Immature natural killer cell (primary cell): ENCODE results near the gene GGT7. TPM values are rescaled to one million over a fixed set of nuclear protein-coding genes. Genes with fewer than 3 reads are reported as not detected.
"Not testable (repeated sequence)": the region's sequence is repeated elsewhere in the genome, so short reads cannot be mapped to it uniquely, and the experiment has no call there.

Experiments used
- DNase-seq, 3 donors: peaks; one replicate each; pipeline ENCODE4 v3.0.0; 2022; ENCODE audit warnings: mixed read lengths in 1 of 3
- H3K27ac Mint-ChIP-seq, 6 donors: one replicate each; pipeline ENCODE4 v1.8.0; 2020; ENCODE audit warnings: mixed read lengths in 6 of 6, mild to moderate bottlenecking in 5 of 6, inconsistent platforms in 4 of 6, moderate library complexity in 3 of 6
- H3K27me3 Mint-ChIP-seq, 3 donors: one replicate each; pipeline ENCODE4 v1.8.0; 2020 to 2021; ENCODE audit warnings: low read depth in 3 of 3, mild to moderate bottlenecking in 3 of 3, mixed read lengths in 3 of 3, moderate library complexity in 3 of 3, inconsistent platforms in 1 of 3
- H3K36me3 Mint-ChIP-seq, 3 donors: one replicate each; pipeline ENCODE4 v1.8.0; 2020; ENCODE audit warnings: mixed read lengths in 3 of 3, inconsistent platforms in 2 of 3, mild to moderate bottlenecking in 2 of 3
- H3K4me1 Mint-ChIP-seq, 2 donors: one replicate each; pipeline ENCODE4 v1.8.0; 2020; ENCODE audit warnings: inconsistent platforms in 2 of 2, mild to moderate bottlenecking in 2 of 2, mixed read lengths in 2 of 2, moderate library complexity in 1 of 2
- H3K4me3 Mint-ChIP-seq, 5 donors: one replicate each; pipeline ENCODE4 v1.8.0; 2020; ENCODE audit warnings: mild to moderate bottlenecking in 5 of 5, mixed read lengths in 5 of 5, inconsistent platforms in 3 of 5, moderate library complexity in 3 of 5
- H3K9me3 Mint-ChIP-seq, 6 donors: one replicate each; pipeline ENCODE4 v1.8.0; 2020; ENCODE audit warnings: mild to moderate bottlenecking in 6 of 6, mixed read lengths in 6 of 6, inconsistent platforms in 4 of 6, moderate library complexity in 3 of 6
- polyA plus RNA-seq, 3 donors: library from polyadenylated mRNA; unstranded; fragments of 300-500 nt; fragmentation: Illumina TruSeq; gene quantifications; one replicate each; pipeline ENCODE4 v1.2.3, GENCODE V29; 2021

Gene GGT7
- polyA plus RNA-seq, 3 donors from 2014 or later, result 0.85 to 2.6 (median 0.94) TPM

GRCh38 chr20:34894723-34895122 lies 22.1 kb upstream of the GGT7 start:
- Mint-ChIP-seq H3K4me1 (no peaks in the 10 kb centered on the region), H3K4me3 (no peak overlapping the region), H3K9me3 (no peaks in the 10 kb centered on the region)

GRCh38 chr20:34892671-34893070 lies 20.0 kb upstream of the GGT7 start:
- Mint-ChIP-seq H3K4me3 (no peak overlapping the region), H3K27me3 (peaks cover 0 to 11% (median 0%) of the 10 kb centered on the region in 3 donors), H3K4me1 (no peaks in the 10 kb centered on the region), H3K27ac (no peak overlapping the region), H3K36me3 (peaks cover 0 to 3% (median 0%) of the 10 kb centered on the region in 3 donors), H3K9me3 (no peaks in the 10 kb centered on the region)
- no peak for DNase-seq

More at GRCh38 chr20:34894723-34895122, 22.1 kb upstream of the GGT7 start:
- Mint-ChIP-seq H3K27me3 (peaks cover 0 to 8% (median 0%) of the 10 kb centered on the region in 3 donors), H3K27ac (no peak overlapping the region), H3K36me3 (peaks cover 0 to 1% (median 0%) of the 10 kb centered on the region in 3 donors)
- DNase-seq, result no peak

- no peak for DNase-seq
- H3K9me3 Mint-ChIP-seq, result no peaks in the 10 kb centered on the region
- H3K4me3 Mint-ChIP-seq, result no peak overlapping the region
- peaks cover 0 to 3% (median 0%) of the 10 kb centered on the region in 3 donors for H3K36me3 Mint-ChIP-seq
- peaks cover 0 to 11% (median 0%) of the 10 kb centered on the region in 3 donors for H3K27me3 Mint-ChIP-seq
- no peaks in the 10 kb centered on the region for H3K4me1 Mint-ChIP-seq
- no peak overlapping the region for H3K27ac Mint-ChIP-seq
Measured at GRCh38 chr20:34891166-34892062, 18.8 kb upstream of the GGT7 start.

- H3K27me3 Mint-ChIP-seq, result peaks cover 0 to 9% (median 0%) of the 10 kb centered on the region in 3 donors
- no peaks in the 10 kb centered on the region for H3K9me3 Mint-ChIP-seq
- no peaks in the 10 kb centered on the region for H3K4me1 Mint-ChIP-seq
- H3K27ac Mint-ChIP-seq, result no peak overlapping the region
- no peak overlapping the region for H3K4me3 Mint-ChIP-seq
- H3K36me3 Mint-ChIP-seq, result peaks cover 0 to 3% (median 0%) of the 10 kb centered on the region in 3 donors
- DNase-seq, result no peak
Measured at GRCh38 chr20:34888468-34888867, 15.8 kb upstream of the GGT7 start.

- H3K9me3 Mint-ChIP-seq, result no peaks in the 10 kb centered on the region
- peaks cover 0 to 3% (median 0%) of the 10 kb centered on the region in 3 donors for H3K36me3 Mint-ChIP-seq
- no peak overlapping the region for H3K27ac Mint-ChIP-seq
- no peaks in the 10 kb centered on the region for H3K4me1 Mint-ChIP-seq
- no peak overlapping the region for H3K4me3 Mint-ChIP-seq
- H3K27me3 Mint-ChIP-seq, result peaks cover 0 to 9% (median 0%) of the 10 kb centered on the region in 3 donors
- DNase-seq, result no peak
Measured at GRCh38 chr20:34887023-34887422, 14.4 kb upstream of the GGT7 start.

GRCh38 chr20:34886122-34886521 lies 13.5 kb upstream of the GGT7 start:
- no peak overlapping the region for H3K27ac Mint-ChIP-seq
- DNase-seq, result no peak
- peaks cover 0 to 8% (median 0%) of the 10 kb centered on the region in 3 donors for H3K27me3 Mint-ChIP-seq
- no peaks in the 10 kb centered on the region for H3K4me1 Mint-ChIP-seq
- no peak overlapping the region for H3K4me3 Mint-ChIP-seq
- peaks cover 0 to 3% (median 0%) of the 10 kb centered on the region in 3 donors for H3K36me3 Mint-ChIP-seq
- H3K9me3 Mint-ChIP-seq, result no peaks in the 10 kb centered on the region

GRCh38 chr20:34884260-34884659 lies 11.6 kb upstream of the GGT7 start:
- no peaks in the 10 kb centered on the region for H3K27me3 Mint-ChIP-seq
- H3K4me1 Mint-ChIP-seq, result no peaks in the 10 kb centered on the region
- H3K36me3 Mint-ChIP-seq, result no peaks in the 10 kb centered on the region
- H3K27ac Mint-ChIP-seq, result no peak overlapping the region
- H3K9me3 Mint-ChIP-seq, result no peaks in the 10 kb centered on the region
- H3K4me3 Mint-ChIP-seq, result no peak overlapping the region
- no peak for DNase-seq

GRCh38 chr20:34883809-34884208 lies 11.2 kb upstream of the GGT7 start:
- Mint-ChIP-seq H3K4me1 (no peaks in the 10 kb centered on the region), H3K27me3 (no peaks in the 10 kb centered on the region), H3K27ac (no peak overlapping the region), H3K9me3 (no peaks in the 10 kb centered on the region), H3K36me3 (no peaks in the 10 kb centered on the region), H3K4me3 (no peak overlapping the region)
- DNase-seq, result no peak

- Mint-ChIP-seq H3K9me3 (no peaks in the 10 kb centered on the region), H3K27me3 (no peaks in the 10 kb centered on the region), H3K27ac (no peak overlapping the region), H3K4me1 (peaks cover 0 to 2% of the 10 kb centered on the region in 2 donors), H3K4me3 (no peak overlapping the region), H3K36me3 (no peaks in the 10 kb centered on the region)
- no peak for DNase-seq
Measured at GRCh38 chr20:34883087-34883688, 10.5 kb upstream of the GGT7 start.

GRCh38 chr20:34881689-34882088 lies 9.0 kb upstream of the GGT7 start:
- Mint-ChIP-seq H3K27ac (no peak overlapping the region), H3K36me3 (no peaks in the 10 kb centered on the region), H3K9me3 (no peaks in the 10 kb centered on the region), H3K4me1 (peaks cover 6 to 8% of the 10 kb centered on the region in 2 donors), H3K4me3 (no peak overlapping the region), H3K27me3 (peaks cover 0 to 3% (median 0%) of the 10 kb centered on the region in 3 donors)
- DNase-seq, result no peak

GRCh38 chr20:34880971-34881370 lies 8.3 kb upstream of the GGT7 start:
- H3K27ac Mint-ChIP-seq, H3K9me3 Mint-ChIP-seq, H3K27me3 Mint-ChIP-seq, DNase-seq, H3K36me3 Mint-ChIP-seq, H3K4me3 Mint-ChIP-seq: not testable (repeated sequence)
- peaks cover 11 to 12% of the 10 kb centered on the region in 2 donors for H3K4me1 Mint-ChIP-seq

GRCh38 chr20:34880215-34880850 lies 7.7 kb upstream of the GGT7 start:
- Mint-ChIP-seq H3K27me3 (peaks cover 0 to 5% (median 4%) of the 10 kb centered on the region in 3 donors), H3K36me3 (no peaks in the 10 kb centered on the region), H3K4me1 (peaks cover 16 to 18% of the 10 kb centered on the region in 2 donors), H3K27ac (peak overlapping the region in 1 of 6 donors; percentile 4), H3K9me3 (no peaks in the 10 kb centered on the region), H3K4me3 (no peak overlapping the region)
- DNase-seq, result no peak

GRCh38 chr20:34876406-34877282 lies 4.0 kb upstream of the GGT7 start, which contains the start of gene ACSS2:
ACSS2 (plus strand) TSS chr20:34876612; CDS start chr20:34876646, 34 bp downstream.
- Mint-ChIP-seq H3K4me3 (peak within 1 kb of the TSS; percentile 81 to 90 (median 87)), H3K9me3 (peaks cover 0 to 2% (median 0%) of the 10 kb centered on the region in 6 donors), H3K27ac (peak within 1 kb of the TSS in 5 of 6 donors; percentile 57 to 78 (median 73)), H3K4me1 (peaks cover 44 to 54% of the 10 kb centered on the region in 2 donors), H3K27me3 (peaks cover 2 to 16% (median 11%) of the 10 kb centered on the region in 3 donors), H3K36me3 (no peaks in the 10 kb centered on the region)
- DNase-seq, result peak; percentile 81 to 84 (median 82)
